Endothelial cell of umbilical vein (primary cell): ENCODE data around the gene CTNNA2. TPM values are rescaled to one million over a fixed set of nuclear protein-coding genes. Genes with fewer than 3 reads are reported as not detected.

Source experiments
- BruUV-seq: library from RNA; stranded (reverse); fragments of 400-500 nt; replicated peaks from 2 replicates; lab custom pipeline; 2021; lab: Mats Ljungman, UMichigan
- CTCF ChIA-PET: fragments of 300-600, 350-600 bp; sonication (Branson Sonifier 250); formaldehyde crosslinking; loops from one replicate; lab custom pipeline; 2021; ENCODE audit warnings: antibody characterized with exemption, inconsistent platforms; lab: Charles Lee
- POLR2A ChIA-PET: fragments of 300-600, 350-600 bp; sonication (Branson Sonifier 250); formaldehyde crosslinking; loops from one replicate; lab custom pipeline; 2021; ENCODE audit warnings: antibody characterized with exemption, inconsistent platforms; lab: Charles Lee
- DNase-seq: peaks from one replicate; pipeline ENCODE4 v3.0.0-alpha.2; 2011; ENCODE audit warnings: low read depth, low spot score
- FAIRE-seq: peaks from 2 replicates; lab custom pipeline; 2011; peaks lifted over from hg19 to GRCh38; lab: Jason Lieb, UNC
- H2AFZ ChIP-seq: 2 replicates; pipeline ENCODE4 v1.6.0; 2012; ENCODE audit warnings: low read depth, low read length, control low read depth, inconsistent platforms
- H3K27ac ChIP-seq: 2 replicates; pipeline ENCODE4 v1.5.1; 2011; ENCODE audit warnings: low read depth, mild to moderate bottlenecking, control low read depth, low read length, moderate library complexity; ENCODE audit not compliant: insufficient read depth
- H3K27me3 ChIP-seq, 2 experiments: 2 replicates each; pipeline versions ENCODE4 v1.6.0 to v1.6.1; 2011; ENCODE audit warnings: low read length in 2 of 2, mixed read lengths in 1 of 2; ENCODE audit not compliant: control insufficient read depth in 2 of 2, insufficient read depth in 2 of 2
- H3K36me3 ChIP-seq, 2 experiments: 2 replicates in 1 of 2; 3 replicates in 1 of 2; pipeline ENCODE4 v1.5.1; 2011; ENCODE audit warnings: low read length in 2 of 2, mild to moderate bottlenecking in 1 of 2, moderate library complexity in 1 of 2; ENCODE audit not compliant: control insufficient read depth in 2 of 2, insufficient read depth in 2 of 2; ENCODE audit errors: extremely low read depth in 1 of 2
- H3K4me1 ChIP-seq: 3 replicates; pipeline ENCODE4 v1.5.1; 2011; ENCODE audit warnings: mild to moderate bottlenecking, low read length; ENCODE audit not compliant: control insufficient read depth, insufficient read depth; ENCODE audit errors: extremely low read depth
- H3K4me2 ChIP-seq: 2 replicates; pipeline ENCODE4 v1.6.1; 2011; ENCODE audit warnings: low read length, control low read depth, mixed read lengths; ENCODE audit not compliant: insufficient read depth
- H3K4me3 ChIP-seq, 3 experiments: fragments of 200-600 bp in 1 of 3; sonication (generic), shearing (Covaris generic) in 1 of 3; replicated peaks in 1 of 3; 2 replicates each; pipeline ENCODE4 v1.5.1; 2011 to 2016; ENCODE audit warnings: control low read depth in 3 of 3, low read length in 3 of 3, mild to moderate bottlenecking in 2 of 3, inconsistent platforms in 1 of 3, low read depth in 1 of 3, moderate library complexity in 1 of 3; ENCODE audit not compliant: insufficient read depth in 1 of 3
- H3K79me2 ChIP-seq: 2 replicates; pipeline ENCODE4 v1.6.0; 2012; ENCODE audit warnings: low read length, inconsistent platforms; ENCODE audit not compliant: control insufficient read depth, insufficient read depth
- H3K9ac ChIP-seq: replicated peaks from 2 replicates; pipeline ENCODE3; 2011; ENCODE audit warnings: low read length, control low read depth; ENCODE audit not compliant: insufficient read depth; ENCODE audit errors: extremely low read depth
- H3K9me1 ChIP-seq: replicated peaks from 3 replicates; pipeline ENCODE4 v1.6.0; 2011; ENCODE audit warnings: mild to moderate bottlenecking, low read length; ENCODE audit not compliant: control insufficient read depth, insufficient read depth; ENCODE audit errors: extremely low read depth
- H3K9me3 ChIP-seq: replicated peaks from 2 replicates; pipeline ENCODE4 v1.5.1; 2012; ENCODE audit warnings: low read length, inconsistent platforms; ENCODE audit not compliant: control insufficient read depth, insufficient read depth
- H4K20me1 ChIP-seq: replicated peaks from 2 replicates; pipeline ENCODE3; 2011; ENCODE audit warnings: mild to moderate bottlenecking, low read length; ENCODE audit not compliant: control insufficient read depth, insufficient read depth; ENCODE audit errors: extremely low read depth
- CTCF ChIP-seq, 2 donors: IDR thresholded peaks; 1 replicate in 1 of 2; 2 replicates in 1 of 2; pipeline ENCODE4 v1.5.1; 2011; ENCODE audit warnings: low read length in 2 of 2, mild to moderate bottlenecking in 2 of 2, moderate library complexity in 2 of 2, control low read depth in 1 of 2, inconsistent platforms in 1 of 2, low read depth in 1 of 2; ENCODE audit not compliant: insufficient read depth in 1 of 2; ENCODE audit errors: extremely low read depth in 1 of 2
- EZH2 ChIP-seq: IDR thresholded peaks from 2 replicates; pipeline ENCODE4 v1.6.1; 2012; ENCODE audit warnings: borderline replicate concordance, low read depth, mild to moderate bottlenecking, moderate library complexity, low read length, inconsistent platforms; ENCODE audit not compliant: severe bottlenecking
- FOS ChIP-seq: IDR thresholded peaks from 2 replicates; pipeline ENCODE4 v1.6.1; 2011; ENCODE audit warnings: mild to moderate bottlenecking, low read length, moderate library complexity, borderline replicate concordance; ENCODE audit not compliant: insufficient read depth
- GATA2 ChIP-seq: IDR thresholded peaks from 2 replicates; pipeline ENCODE4 v1.7.0; 2011; ENCODE audit warnings: low read depth, mild to moderate bottlenecking, moderate library complexity, mixed read lengths, low read length; ENCODE audit not compliant: insufficient read length, insufficient read depth
- JUN ChIP-seq: IDR thresholded peaks from 2 replicates; pipeline ENCODE4 v1.6.1; 2011; ENCODE audit warnings: borderline replicate concordance, low read depth; ENCODE audit not compliant: insufficient read length, insufficient read depth
- MAX ChIP-seq: IDR thresholded peaks from 2 replicates; pipeline ENCODE4 v1.6.1; 2011; ENCODE audit not compliant: insufficient read depth, insufficient read length
- MYC ChIP-seq: IDR thresholded peaks from one replicate; pipeline ENCODE4 v1.6.1; 2011; ENCODE audit warnings: mild to moderate bottlenecking, low read depth, low read length
- POLR2A ChIP-seq: IDR thresholded peaks from 2 replicates; pipeline ENCODE4 v1.6.1; 2012; ENCODE audit warnings: low read depth, mild to moderate bottlenecking, control low read depth, low read length
- POLR2AphosphoS5 ChIP-seq: IDR thresholded peaks from 2 replicates; pipeline ENCODE4 v1.6.1; 2012; ENCODE audit warnings: low read depth, mild to moderate bottlenecking, control low read depth, low read length, moderate library complexity; ENCODE audit not compliant: insufficient read depth
- dilution Hi-C: fragments of 300-500 bp; cut with MboI; formaldehyde crosslinking; loops from one replicate; pipeline ENCODE4 v1.15.0; 2019; ENCODE audit warnings: low sequenced_read_pairs; ENCODE audit not compliant: extremely low pct_ligation_motif_present
- intact Hi-C: fragments of 100-400 bp; cut with micrococcal nuclease; formaldehyde crosslinking; loops from one replicate; pipeline ENCODE4 v1.10.0; 2022
- polyA plus RNA-seq, 4 experiments: library from polyadenylated mRNA; depleted of rRNA in 3 of 4; stranded (reverse) in 3 of 4; unstranded in 1 of 4; fragments of >200 nt; gene quantifications; 2 replicates each; pipeline versions ENCODE4 v1.2.1 to v1.2.3, GENCODE V29; 2011 to 2012; ENCODE audit warnings: missing spikeins in 1 of 4
- total RNA-seq: library from RNA; stranded (reverse); gene quantifications from 2 replicates; pipeline ENCODE4 v1.2.3, GENCODE V29; 2021

The CTNNA2 gene
- total and polyA plus RNA-seq, 2 donors (not counting 3 experiments of a cell fraction or from before 2014, with no cell fraction given): not detected

- H3K36me3 ChIP-seq: no peaks in the 10 kb centered on the region
- no peak overlapping the region for H3K4me2 ChIP-seq
- peaks cover 3% of the 10 kb centered on the region for H3K9me3 ChIP-seq
- FAIRE-seq: no peak
- no peak for DNase-seq
- no peak for TF ChIP-seq MYC
- no peak for TF ChIP-seq POLR2AphosphoS5
- TF ChIP-seq CTCF (IDR thresholded peaks at IDR 0.05; ENCODE audit: extremely low read depth in 1 of 2, insufficient read depth in 1 of 2, low read depth in 1 of 2, low read length in 2 of 2): no peak
- no peak for TF ChIP-seq FOS
- TF ChIP-seq POLR2A: no peak
- TF ChIP-seq GATA2: no peak
- TF ChIP-seq MAX: no peak
- TF ChIP-seq JUN: no peak
- no peak for TF ChIP-seq EZH2
- dilution Hi-C loops (no loop called here), intact Hi-C loops (no loop called here)
- H2AFZ ChIP-seq: no peak overlapping the region
- CTCF ChIA-PET: no interaction called here
- BruUV-seq: no TSS peak
- H3K9me1 ChIP-seq: no peaks in the 10 kb centered on the region
- POLR2A ChIA-PET: no interaction called here
- H3K9ac ChIP-seq: no peak overlapping the region
- no peak overlapping the region for H3K27ac ChIP-seq
- H3K27me3 ChIP-seq: no peaks in the 10 kb centered on the region
- H3K4me1 ChIP-seq: no peaks in the 10 kb centered on the region
- no peaks in the 10 kb centered on the region for H3K79me2 ChIP-seq
- no peak overlapping the region for H3K4me3 ChIP-seq
- no peaks in the 10 kb centered on the region for H4K20me1 ChIP-seq
Observed at GRCh38 chr2:79716266-79716665, 203.4 kb downstream of the CTNNA2 start.
